Measurements from ENCODE around the gene SAPCD2.

GRCh38 chr9:137111788-137112563 is 41.6 kb upstream of the SAPCD2 start:
- TF ChIP-seq CTCF (IDR thresholded peaks at IDR 0.05), result no peak
- no peak for TF ChIP-seq POLR2A (IDR thresholded peaks at IDR 0.05)

All from prostate gland (tissue), 2 donors.